ENCODE results near the gene MCTP1.

MCTP1 gene

DNA sequence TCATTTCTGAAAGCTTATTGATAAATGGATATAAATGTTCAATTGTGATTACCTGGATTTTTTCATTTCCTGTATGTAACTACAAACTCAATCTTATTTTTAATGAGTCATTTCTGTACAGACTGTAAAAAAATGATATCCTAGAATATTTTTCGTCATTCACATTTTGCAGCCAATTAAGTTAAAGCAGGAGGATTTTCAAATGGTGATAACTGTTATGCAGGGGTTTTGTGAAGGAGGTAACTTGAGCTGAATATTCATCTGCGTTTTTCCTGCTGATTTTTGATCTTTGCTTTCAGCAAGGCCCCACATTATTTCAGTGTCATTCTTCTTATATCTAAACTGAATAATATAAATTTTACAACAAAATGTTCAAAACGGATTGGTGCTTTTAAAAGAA lies 592.3 kb downstream of the MCTP1 start:
- H3K9me3 ChIP-seq (ENCODE audit: control insufficient read depth, insufficient read depth, low read length), result no peaks in the 10 kb centered on the region
- no peaks in the 10 kb centered on the region for H3K4me1 ChIP-seq (ENCODE audit: control insufficient read depth, low read length)
- TF ChIP-seq, protein P1, sequence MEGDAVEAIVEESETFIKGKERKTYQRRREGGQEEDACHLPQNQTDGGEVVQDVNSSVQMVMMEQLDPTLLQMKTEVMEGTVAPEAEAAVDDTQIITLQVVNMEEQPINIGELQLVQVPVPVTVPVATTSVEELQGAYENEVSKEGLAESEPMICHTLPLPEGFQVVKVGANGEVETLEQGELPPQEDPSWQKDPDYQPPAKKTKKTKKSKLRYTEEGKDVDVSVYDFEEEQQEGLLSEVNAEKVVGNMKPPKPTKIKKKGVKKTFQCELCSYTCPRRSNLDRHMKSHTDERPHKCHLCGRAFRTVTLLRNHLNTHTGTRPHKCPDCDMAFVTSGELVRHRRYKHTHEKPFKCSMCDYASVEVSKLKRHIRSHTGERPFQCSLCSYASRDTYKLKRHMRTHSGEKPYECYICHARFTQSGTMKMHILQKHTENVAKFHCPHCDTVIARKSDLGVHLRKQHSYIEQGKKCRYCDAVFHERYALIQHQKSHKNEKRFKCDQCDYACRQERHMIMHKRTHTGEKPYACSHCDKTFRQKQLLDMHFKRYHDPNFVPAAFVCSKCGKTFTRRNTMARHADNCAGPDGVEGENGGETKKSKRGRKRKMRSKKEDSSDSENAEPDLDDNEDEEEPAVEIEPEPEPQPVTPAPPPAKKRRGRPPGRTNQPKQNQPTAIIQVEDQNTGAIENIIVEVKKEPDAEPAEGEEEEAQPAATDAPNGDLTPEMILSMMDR (IDR thresholded peaks at IDR 0.05; ENCODE audit: low read depth, low read length, poor library complexity, severe bottlenecking), result no peak
- TF ChIP-seq EZH2phosphoT487 (IDR thresholded peaks at IDR 0.05; ENCODE audit: borderline replicate concordance, low read length), result no peak
- no peaks in the 10 kb centered on the region for H3K79me2 ChIP-seq (ENCODE audit: control insufficient read depth, low read length)
- H3K27ac ChIP-seq (ENCODE audit: low read depth, low read length), result no peak overlapping the region
- no peaks in the 10 kb centered on the region for H3K9me2 ChIP-seq (replicated peaks; ENCODE audit: control insufficient read depth, low read length)
- H3K4me3 ChIP-seq (ENCODE audit: low read length), result no peak overlapping the region
- H3K4me2 ChIP-seq (ENCODE audit: low read length), result no peak overlapping the region
- peaks cover 4% of the 10 kb centered on the region; the same call in 1 of the 2 replicates for H3F3A ChIP-seq (ENCODE audit: control insufficient read depth, insufficient read depth)
- H3K27me3 ChIP-seq (ENCODE audit: control insufficient read depth, low read length), result no peaks in the 10 kb centered on the region
- H3K36me3 ChIP-seq (ENCODE audit: control insufficient read depth, low read length), result peaks cover 51% of the 10 kb centered on the region
- H4K20me1 ChIP-seq (ENCODE audit: control insufficient read depth, insufficient read depth, low read depth, low read length), result no peaks in the 10 kb centered on the region

DNA sequence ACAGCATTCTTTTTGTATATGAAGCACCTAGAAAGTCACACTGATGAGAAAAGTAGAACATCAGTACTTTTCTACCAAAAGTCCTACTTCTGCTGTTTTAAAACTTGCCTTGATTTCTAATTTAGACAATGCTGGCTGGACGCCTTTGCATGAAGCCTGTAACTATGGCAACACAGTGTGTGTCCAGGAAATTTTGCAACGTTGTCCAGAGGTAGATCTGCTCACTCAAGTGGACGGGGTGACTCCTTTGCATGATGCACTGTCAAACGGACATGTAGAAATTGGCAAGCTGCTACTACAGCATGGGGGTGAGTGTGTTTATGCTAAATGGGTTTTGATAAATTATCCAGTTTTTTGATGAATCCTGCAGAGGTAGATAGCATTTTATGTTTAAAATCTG lies 592.9 kb downstream of the MCTP1 start:
- Histone ChIP-seq H3K36me3 (ENCODE audit: control insufficient read depth, low read length) (peaks cover 57% of the 10 kb centered on the region), H3K9me2 (replicated peaks; ENCODE audit: control insufficient read depth, low read length) (no peaks in the 10 kb centered on the region), H3K27me3 (ENCODE audit: control insufficient read depth, low read length) (no peaks in the 10 kb centered on the region), H3K4me3 (ENCODE audit: low read length) (no peak overlapping the region), H3K79me2 (ENCODE audit: control insufficient read depth, low read length) (no peaks in the 10 kb centered on the region), H4K20me1 (ENCODE audit: control insufficient read depth, insufficient read depth, low read depth, low read length) (no peaks in the 10 kb centered on the region), H3K27ac (ENCODE audit: low read depth, low read length) (no peak overlapping the region), H3F3A (ENCODE audit: control insufficient read depth, insufficient read depth) (peaks cover 4% of the 10 kb centered on the region; the same call in 1 of the 2 replicates), H3K4me2 (ENCODE audit: low read length) (no peak overlapping the region), H3K9me3 (ENCODE audit: control insufficient read depth, insufficient read depth, low read length) (no peaks in the 10 kb centered on the region), H3K4me1 (ENCODE audit: control insufficient read depth, low read length) (no peaks in the 10 kb centered on the region)
- no peak for TF ChIP-seq EZH2phosphoT487 (IDR thresholded peaks at IDR 0.05; ENCODE audit: borderline replicate concordance, low read length)
- TF ChIP-seq, protein P1 (IDR thresholded peaks at IDR 0.05; ENCODE audit: low read depth, low read length, poor library complexity, severe bottlenecking), result no peak

DNA sequence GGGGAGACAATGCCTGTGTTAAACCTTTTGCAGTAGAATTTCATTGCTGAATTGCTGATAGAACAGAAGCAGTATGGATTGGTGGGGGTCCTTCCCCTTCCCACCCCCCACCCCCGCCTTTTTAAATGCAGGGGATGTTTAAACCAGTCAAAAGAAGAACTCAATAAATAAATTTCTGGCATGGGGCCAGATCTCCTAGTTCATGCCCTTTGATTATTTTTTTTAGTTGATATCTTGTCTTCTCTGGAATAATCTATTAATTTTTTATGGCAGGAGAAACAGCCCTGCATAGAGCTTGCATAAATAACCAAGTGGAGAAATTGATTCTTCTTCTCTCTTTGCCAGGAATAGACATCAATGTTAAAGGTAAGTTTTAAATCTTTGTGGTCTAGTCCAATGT lies 593.6 kb downstream of the MCTP1 start:
- peaks cover 57% of the 10 kb centered on the region for H3K36me3 ChIP-seq (ENCODE audit: control insufficient read depth, low read length)
- H3K4me3 ChIP-seq (ENCODE audit: low read length), result no peak overlapping the region
- no peaks in the 10 kb centered on the region for H3K27me3 ChIP-seq (ENCODE audit: control insufficient read depth, low read length)
- no peak overlapping the region for H3K4me2 ChIP-seq (ENCODE audit: low read length)
- no peaks in the 10 kb centered on the region for H3K4me1 ChIP-seq (ENCODE audit: control insufficient read depth, low read length)
- H3K27ac ChIP-seq (ENCODE audit: low read depth, low read length), result no peak overlapping the region
- no peaks in the 10 kb centered on the region for H3K9me3 ChIP-seq (ENCODE audit: control insufficient read depth, insufficient read depth, low read length)
- H3K9me2 ChIP-seq (replicated peaks; ENCODE audit: control insufficient read depth, low read length), result no peaks in the 10 kb centered on the region
- no peak for TF ChIP-seq EZH2phosphoT487 (IDR thresholded peaks at IDR 0.05; ENCODE audit: borderline replicate concordance, low read length)
- TF ChIP-seq, protein P1 (IDR thresholded peaks at IDR 0.05; ENCODE audit: low read depth, low read length, poor library complexity, severe bottlenecking), result no peak
- no peaks in the 10 kb centered on the region for H4K20me1 ChIP-seq (ENCODE audit: control insufficient read depth, insufficient read depth, low read depth, low read length)
- H3F3A ChIP-seq (ENCODE audit: control insufficient read depth, insufficient read depth), result peaks cover 4% of the 10 kb centered on the region; the same call in 1 of the 2 replicates
- H3K79me2 ChIP-seq (ENCODE audit: control insufficient read depth, low read length), result no peaks in the 10 kb centered on the region
